HG03064 (cell line): Measurements from ENCODE around the gene USP15.

Experiments
- ATAC-seq: cut with Tn5 transposase; IDR thresholded peaks from one replicate; pipeline ENCODE4 v1.9.1; 2021; ENCODE audit warnings: low read depth; ENCODE audit not compliant: unreplicated experiment

The USP15 gene

GRCh38 chr12:62256408-62257096 lies 3.7 kb upstream of the USP15 start:
- ATAC-seq = no peak

- no peak for ATAC-seq
These were observed 2.0 kb upstream of the USP15 start for GRCh38 chr12:62258231-62258630.

- no peak for ATAC-seq
These were observed 1.1 kb upstream of the USP15 start for GRCh38 chr12:62258941-62259630.

- ATAC-seq = peak; percentile 17
These were observed 592 bp upstream of the USP15 start for GRCh38 chr12:62259631-62259992.

- ATAC-seq = peak; percentile 51
These were observed 804 bp downstream of the USP15 start for GRCh38 chr12:62260733-62261683.

GRCh38 chr12:62261876-62262517 lies 1.8 kb downstream of the USP15 start:
- ATAC-seq = no peak

- ATAC-seq = no peak
These were observed 3.0 kb downstream of the USP15 start for GRCh38 chr12:62263232-62263631.

GRCh38 chr12:62263966-62264365 lies 3.8 kb downstream of the USP15 start:
- no peak for ATAC-seq

DNA sequence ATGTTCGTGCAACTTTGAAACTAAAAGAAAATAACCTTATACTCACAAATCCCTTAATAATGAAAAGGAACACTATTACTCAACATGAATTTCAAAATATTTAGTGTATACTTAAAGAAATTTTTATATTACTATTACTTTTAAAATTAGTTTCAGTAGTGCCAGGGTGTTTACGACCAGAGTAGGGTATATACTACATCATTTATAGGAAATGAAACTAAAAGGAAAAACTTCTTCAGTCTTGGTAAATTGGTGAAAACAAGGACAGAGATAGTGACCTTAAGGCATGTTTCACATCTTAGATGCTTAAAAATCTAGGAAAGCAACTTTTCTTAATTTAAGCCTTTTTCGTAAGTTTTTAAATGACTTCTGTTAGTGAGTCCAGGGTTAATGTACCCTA lies 4.5 kb downstream of the USP15 start:
- ATAC-seq = no peak

DNA sequence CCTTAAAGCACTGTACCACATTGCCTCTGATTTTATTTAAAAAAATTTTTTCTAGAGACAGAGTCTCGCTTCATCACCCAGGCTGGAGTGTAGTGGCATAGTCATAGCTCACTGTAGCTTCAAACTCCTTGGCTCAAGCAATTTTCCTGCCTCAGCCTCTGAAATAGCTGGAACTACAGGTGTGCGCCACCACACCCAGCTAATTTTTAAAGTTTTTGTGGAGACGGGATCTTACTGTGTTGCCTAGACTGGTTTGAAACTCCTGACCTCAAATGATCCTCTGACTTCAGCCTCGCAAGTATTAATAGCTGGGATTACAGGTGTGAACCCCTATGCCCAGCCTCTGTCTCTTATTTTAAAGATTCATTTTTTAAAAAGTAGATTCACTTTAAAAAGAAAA lies 5.3 kb downstream of the USP15 start:
- ATAC-seq = no peak

DNA sequence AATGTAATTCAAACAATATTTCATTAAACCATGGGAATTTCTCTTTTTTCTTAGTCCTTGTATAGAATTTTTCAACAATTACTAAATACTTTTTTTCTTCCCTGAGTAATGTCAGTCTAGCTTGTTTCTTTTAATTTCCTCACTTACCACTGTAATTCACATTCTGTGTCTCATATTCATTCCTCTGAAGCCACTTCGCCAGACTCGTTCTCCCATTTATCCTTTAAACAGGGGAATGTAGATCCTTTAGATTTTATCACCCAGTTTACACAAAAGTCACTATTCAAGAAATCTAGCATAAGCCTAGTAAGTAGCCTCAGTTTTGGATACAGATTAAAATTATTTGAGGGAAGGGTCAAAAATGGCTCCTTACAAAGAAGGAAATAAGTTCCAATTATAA lies 6.8 kb downstream of the USP15 start:
- ATAC-seq = no peak

DNA sequence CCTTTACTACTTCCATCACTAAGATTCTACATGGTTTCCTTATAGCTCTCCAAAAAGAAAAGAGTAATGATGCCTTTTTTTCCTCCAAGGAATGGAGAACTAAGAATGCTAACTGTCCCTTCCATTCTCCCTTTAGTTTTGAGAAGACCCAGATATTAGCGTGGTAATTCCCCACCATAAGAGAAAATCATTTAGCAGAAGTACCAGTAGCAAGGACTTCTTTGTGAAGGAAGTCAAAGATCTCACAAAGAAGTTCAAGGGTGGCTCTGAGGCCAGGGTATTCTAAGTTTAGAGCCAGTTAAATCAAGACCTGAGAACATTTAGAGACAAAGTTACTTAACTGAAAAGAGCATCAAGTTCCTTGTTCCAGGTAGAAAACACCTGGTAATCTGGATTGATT lies 7.3 kb downstream of the USP15 start:
- no peak for ATAC-seq

GRCh38 chr12:62268956-62269355 lies 8.8 kb downstream of the USP15 start:
- ATAC-seq = no peak

DNA sequence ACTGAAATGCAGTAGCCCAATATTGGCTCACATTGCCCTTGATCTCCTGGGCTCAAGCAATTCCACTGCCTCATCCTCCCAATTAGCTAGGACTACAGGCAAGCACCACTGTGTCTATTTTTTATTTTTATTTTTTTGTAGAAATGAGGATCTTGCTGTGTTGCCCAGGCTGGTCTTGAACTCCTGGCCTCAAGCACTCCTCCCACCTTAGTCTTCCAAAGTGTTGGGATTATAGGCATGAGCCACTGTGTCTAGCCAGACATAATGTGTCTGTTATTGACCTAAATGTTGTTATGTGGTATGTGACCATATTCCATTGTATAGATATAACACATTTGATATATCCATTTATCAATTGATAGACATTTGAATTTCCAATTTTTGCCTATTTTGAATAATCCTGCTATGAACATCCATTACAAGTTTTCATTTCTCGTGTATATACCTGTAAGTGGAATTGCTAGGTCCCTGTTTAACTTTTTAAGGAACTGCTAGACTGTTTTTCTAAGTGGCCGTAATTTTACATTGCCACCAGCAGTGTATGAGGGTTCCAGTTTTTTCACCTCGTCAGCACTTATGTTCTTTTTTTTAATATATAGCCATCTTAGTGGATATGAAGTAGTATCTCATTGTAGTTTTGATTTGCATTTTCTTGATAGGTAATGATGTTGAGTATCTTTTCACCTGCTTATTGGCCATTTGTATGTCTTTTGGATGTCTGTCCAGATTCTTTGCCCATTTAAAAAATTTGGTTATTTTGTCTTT lies 9.4 kb downstream of the USP15 start:
- no peak for ATAC-seq

- ATAC-seq = no peak
These were observed 10.2 kb downstream of the USP15 start for GRCh38 chr12:62270384-62270783.

DNA sequence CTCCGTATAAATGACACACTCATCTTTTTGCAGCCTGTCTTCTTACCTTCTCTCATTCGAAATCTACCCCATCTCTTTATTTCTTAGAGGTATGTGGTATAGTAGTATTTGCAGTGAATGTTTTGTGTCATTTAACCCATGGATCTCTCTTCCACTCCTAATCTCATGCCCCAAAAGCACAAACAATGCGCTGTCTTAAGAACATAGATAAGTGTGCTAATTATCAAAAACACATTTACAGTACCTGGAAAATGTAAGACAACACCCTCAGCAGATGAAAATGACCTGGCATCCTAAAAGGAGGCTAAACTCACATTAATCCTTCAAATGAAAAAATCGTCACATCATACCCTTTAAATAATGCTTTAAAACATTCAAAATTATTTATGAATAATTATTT lies 10.7 kb downstream of the USP15 start:
- ATAC-seq = no peak

DNA sequence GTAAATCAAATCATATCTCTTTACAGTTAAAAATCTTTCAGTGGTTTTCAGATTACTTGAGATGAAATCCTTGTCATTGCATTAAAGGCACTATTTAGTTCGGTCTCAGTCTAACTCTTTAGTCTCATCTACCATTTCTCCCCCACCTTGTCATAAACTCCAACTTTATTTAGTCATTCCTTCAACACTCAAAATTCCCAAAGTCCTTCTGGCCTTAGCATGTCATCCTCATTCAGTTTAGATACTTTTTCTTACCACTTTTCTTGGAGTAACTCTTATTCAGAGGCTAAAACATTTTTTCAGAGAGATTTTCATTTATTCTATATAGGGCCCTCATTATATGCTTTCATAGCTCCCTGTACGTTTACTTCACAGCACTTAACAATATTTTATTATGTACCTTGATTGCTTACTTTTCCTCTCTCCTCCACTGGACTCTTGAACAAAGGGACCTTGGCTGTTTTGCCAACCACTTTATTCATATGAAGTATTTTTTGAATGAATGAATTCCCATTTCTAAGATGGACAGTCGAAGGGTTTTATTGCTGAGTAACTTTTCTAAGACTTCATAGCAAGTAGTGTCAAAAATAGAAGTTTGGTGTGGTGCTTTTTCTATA lies 12.8 kb downstream of the USP15 start:
- ATAC-seq = no peak

DNA sequence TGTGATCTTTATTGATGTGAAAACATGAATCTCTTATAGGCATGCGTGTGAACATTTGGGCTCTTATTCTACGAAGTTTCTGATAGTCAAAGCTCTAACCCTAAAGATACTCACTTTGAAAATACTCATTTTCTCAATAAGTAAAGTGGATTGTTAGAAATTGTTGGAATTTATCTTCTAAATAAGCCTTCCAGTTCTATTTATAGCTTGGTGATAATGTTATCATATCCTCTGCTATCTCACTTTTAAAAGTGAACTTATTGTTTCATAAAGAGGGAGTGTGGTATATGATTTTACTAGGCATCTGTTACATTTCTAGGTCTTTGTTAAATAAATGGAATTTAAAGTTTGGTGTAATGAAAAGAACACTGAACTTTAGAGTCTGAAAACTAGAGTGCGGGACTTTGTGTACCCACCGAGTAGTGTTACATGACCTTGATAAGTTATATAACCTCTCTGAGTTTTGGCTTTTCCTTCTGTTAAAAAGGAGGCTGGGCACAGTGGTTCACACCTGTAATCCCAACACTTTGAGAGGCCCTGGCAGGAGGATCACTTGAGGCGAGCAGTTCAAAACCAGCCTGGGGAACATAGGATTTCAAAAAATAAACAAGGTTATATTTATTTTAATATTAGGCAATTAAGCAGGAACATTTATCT lies 13.6 kb downstream of the USP15 start:
- no peak for ATAC-seq

- ATAC-seq = no peak
These were observed 17.8 kb downstream of the USP15 start for GRCh38 chr12:62278022-62278421.
